ENCODE results near the gene MRPL48.

DNA sequence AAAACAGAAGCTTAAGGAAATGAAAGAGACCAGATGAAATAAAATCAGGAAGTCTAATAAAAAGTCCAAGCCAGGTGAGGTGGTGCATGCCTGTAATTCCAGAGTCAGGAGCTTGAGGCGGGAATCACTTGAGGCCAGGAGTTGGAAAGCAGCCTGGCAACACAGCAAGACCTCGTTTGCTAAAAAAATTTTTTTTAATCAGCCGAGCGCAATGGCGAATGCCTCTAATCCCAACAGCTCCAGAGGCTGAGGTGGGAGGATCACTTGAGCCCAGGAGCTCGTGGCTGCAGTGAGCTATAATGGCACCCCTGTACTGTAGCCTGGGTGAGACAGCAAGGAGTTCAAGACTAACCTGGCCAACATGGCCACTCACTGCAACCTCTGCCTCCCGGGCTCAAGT, 34.8 kb upstream of the MRPL48 start:
- TF ChIP-seq SP1 (IDR thresholded peaks at IDR 0.05; ENCODE audit: low read depth, low read length) (no peak), EZH2 (IDR thresholded peaks at IDR 0.05; ENCODE audit: low read depth, low read length, severe bottlenecking) (no peak), ZNF274 (IDR thresholded peaks at IDR 0.05; ENCODE audit: borderline replicate concordance, extremely low read depth, low read length) (no peak), YY1 (IDR thresholded peaks at IDR 0.05; ENCODE audit: low read depth, low read length) (no peak), CHD1 (IDR thresholded peaks at IDR 0.05; ENCODE audit: low read depth, low read length) (no peak), CBX5 (IDR thresholded peaks at IDR 0.05; ENCODE audit: low read depth, low read length) (no peak), POLR2A (IDR thresholded peaks at IDR 0.05; ENCODE audit: control extremely low read depth in 1 of 2, low read depth in 2 of 2, low read length in 2 of 2) (no peak), BCL11A (IDR thresholded peaks at IDR 0.05; ENCODE audit: low read depth in 2 of 2, low read length in 2 of 2) (no peak), POLR2AphosphoS5 (IDR thresholded peaks at IDR 0.05; ENCODE audit: low read depth, low read length) (no peak), NRF1 (IDR thresholded peaks at IDR 0.05; ENCODE audit: low read depth, low read length) (no peak), CEBPB (IDR thresholded peaks at IDR 0.05; ENCODE audit: low read depth, low read length) (no peak)
- TF ChIP-seq, protein P1, sequence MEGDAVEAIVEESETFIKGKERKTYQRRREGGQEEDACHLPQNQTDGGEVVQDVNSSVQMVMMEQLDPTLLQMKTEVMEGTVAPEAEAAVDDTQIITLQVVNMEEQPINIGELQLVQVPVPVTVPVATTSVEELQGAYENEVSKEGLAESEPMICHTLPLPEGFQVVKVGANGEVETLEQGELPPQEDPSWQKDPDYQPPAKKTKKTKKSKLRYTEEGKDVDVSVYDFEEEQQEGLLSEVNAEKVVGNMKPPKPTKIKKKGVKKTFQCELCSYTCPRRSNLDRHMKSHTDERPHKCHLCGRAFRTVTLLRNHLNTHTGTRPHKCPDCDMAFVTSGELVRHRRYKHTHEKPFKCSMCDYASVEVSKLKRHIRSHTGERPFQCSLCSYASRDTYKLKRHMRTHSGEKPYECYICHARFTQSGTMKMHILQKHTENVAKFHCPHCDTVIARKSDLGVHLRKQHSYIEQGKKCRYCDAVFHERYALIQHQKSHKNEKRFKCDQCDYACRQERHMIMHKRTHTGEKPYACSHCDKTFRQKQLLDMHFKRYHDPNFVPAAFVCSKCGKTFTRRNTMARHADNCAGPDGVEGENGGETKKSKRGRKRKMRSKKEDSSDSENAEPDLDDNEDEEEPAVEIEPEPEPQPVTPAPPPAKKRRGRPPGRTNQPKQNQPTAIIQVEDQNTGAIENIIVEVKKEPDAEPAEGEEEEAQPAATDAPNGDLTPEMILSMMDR (IDR thresholded peaks at IDR 0.05; ENCODE audit: control extremely low read depth in 1 of 3, insufficient read depth in 1 of 3, low read depth in 1 of 3, low read length in 3 of 3): no peak
- TF ChIP-seq, protein P2, sequence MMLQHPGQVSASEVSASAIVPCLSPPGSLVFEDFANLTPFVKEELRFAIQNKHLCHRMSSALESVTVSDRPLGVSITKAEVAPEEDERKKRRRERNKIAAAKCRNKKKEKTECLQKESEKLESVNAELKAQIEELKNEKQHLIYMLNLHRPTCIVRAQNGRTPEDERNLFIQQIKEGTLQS (IDR thresholded peaks at IDR 0.05; ENCODE audit: insufficient read depth, low read depth, low read length): no peak
